SKM-1 (cell line): ENCODE data around the gene ZNF718.
A peak's percentile ranks its signal among the peaks of the same experiment; 100 is the strongest.
"Not testable (repeated sequence)": the region's sequence is repeated elsewhere in the genome, so short reads cannot be mapped to it uniquely, and the experiment has no call there.

Experiments used
- DNase-seq: peaks from one replicate; lab custom pipeline; 2025; ENCODE audit not compliant: unreplicated experiment; lab: John Stamatoyannopoulos, UW

The ZNF718 gene

GRCh38 chr4:124275-125081 lies at the start of gene ZNF718:
Gene ZNF718 (plus strand): TSS chr4:124501. CDS start chr4:124671, 170 bp downstream.
- peak; percentile 81 for DNase-seq

DNA sequence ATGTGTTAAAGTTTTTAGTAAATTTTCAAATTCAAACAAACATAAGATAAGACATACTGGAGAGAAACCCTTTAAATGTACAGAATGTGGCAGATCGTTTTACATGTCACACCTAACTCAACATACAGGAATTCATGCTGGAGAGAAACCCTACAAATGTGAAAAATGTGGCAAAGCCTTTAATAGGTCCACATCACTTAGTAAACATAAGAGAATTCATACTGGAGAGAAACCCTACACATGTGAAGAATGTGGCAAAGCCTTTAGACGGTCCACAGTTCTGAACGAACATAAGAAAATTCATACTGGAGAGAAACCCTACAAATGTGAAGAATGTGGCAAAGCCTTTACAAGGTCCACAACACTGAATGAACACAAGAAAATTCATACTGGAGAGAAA lies 38.4 kb upstream of the ZNF718 start:
- DNase-seq = no peak

GRCh38 chr4:86559-87324 lies 37.6 kb upstream of the ZNF718 start:
- not testable (repeated sequence) for DNase-seq

GRCh38 chr4:98386-98785 lies 25.9 kb upstream of the ZNF718 start:
- no peak for DNase-seq

DNA sequence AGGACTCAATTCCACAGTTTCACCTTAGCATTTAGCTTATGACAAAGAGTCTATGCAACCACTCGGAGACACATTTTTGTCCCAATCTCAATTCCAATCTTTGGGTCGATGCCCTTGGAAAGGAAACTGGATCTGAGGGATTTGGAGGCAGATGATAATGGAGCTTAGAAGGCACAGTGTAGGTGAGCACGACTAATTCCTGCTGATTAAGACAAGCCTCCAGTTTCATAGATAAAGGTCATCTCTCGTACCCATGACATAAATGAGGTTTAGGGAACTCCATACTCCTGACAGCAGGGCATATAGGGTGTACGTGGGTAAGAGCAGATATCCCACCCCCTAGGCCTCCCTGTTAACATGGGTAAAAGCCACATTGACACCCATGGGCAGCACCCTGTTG lies 24.4 kb upstream of the ZNF718 start:
- no peak for DNase-seq

DNA sequence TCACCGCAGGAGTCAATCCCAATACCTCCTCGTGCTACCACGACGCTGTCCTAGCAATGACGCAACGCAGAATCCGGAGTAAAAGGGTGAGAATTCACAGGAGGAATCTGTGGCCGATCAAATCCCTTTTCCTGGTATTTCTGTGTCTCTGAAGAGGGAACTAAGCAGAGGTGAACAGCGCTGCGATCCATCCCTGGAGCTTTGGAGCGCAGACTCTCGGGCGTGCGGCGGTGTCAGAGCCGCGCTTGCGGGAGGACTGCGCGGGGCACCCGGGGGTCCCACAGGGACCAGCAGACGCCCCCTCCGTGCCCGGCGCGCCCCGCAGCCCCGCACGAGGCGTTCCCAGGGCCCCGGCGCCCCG lies 17.2 kb upstream of the ZNF718 start:
- DNase-seq = no peak

DNA sequence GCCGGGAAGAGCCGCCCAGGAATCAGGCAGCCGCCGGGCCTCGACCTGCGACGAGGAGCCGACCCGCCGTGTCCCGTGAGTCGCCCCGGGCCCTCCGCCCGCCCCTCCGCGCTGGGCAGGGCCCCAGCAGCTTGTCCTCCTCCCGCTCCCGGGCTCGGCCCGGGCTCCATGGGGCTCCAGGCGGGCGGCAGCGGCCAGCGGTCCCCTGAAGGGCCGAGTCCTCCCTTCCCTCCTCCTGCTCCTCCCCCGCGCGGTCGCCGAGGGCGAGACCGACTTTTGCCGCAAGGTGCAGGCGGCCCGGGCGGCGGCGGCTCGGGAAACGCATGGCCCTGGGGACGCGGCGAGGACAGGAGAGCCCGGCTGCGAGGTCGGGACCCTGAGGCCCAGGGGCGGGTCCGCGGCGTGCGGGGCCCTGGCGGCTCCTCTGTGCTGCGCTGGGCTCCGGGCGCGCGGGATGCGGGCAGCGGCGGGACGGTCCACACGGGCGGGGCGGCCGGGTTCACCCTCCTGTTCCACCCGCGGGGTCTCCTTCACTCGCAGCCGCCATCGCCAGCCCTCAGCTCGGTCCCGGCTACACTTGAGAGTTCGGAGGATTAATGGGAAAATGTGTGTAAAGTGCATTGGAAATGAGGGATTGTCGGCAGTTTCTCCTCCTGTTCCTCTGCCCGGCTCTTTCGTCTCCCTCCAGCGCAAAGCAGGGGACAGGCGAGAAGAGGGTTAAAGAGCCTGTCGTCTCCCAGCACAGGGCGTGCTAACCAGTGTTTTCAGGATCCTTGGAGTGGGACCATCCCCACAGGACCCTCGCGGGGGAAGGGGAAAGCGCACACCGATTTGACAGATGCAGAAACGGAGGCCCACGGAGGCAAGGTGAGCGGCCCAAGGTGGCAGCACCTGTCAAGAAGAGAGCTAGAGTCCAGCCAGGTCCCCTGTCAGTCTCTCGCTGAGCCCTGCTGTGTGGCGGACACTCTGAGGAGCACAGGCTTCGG lies 16.6 kb upstream of the ZNF718 start:
- no peak for DNase-seq

GRCh38 chr4:112771-113170 lies 11.5 kb upstream of the ZNF718 start:
- DNase-seq = no peak

DNA sequence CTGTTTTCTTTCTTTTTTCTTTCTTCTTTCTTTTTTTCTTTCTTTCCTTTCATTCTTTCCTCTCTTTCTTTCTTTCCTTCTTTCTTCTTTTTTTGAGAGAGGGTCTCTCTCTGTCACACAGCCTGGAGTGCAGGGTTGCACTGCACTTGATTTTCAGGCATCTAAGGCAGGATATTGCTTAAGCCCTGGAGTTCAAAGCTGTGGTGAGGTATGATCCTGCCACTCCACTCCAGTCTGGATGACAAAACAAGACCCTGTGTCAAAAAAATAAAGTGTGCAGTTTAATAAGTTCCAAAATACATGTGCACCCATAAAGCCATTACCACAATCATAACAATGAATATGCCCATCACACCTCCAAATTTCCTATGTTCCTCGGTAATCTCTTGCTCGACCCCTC lies 10.6 kb upstream of the ZNF718 start:
- no peak for DNase-seq

DNA sequence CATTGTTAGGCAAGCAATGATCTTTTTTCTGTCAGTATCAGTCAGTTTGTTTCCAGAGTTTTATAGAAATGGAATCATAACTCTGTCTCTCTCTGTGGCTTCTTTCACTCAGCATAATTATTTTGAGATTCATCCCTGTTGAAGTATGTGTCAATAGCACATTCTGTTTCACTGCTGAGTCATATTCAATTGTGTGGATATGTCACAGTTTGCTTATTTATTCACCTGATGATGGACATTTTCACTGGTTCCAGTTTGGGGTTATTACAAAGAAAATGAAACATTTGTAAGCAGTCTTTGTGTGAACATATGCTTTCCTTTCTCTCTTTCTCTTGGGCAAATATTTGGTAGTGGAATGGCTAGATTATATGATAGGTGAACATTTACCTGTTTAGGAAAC lies 10.2 kb upstream of the ZNF718 start:
- no peak for DNase-seq

GRCh38 chr4:116499-116898 lies 7.8 kb upstream of the ZNF718 start:
- no peak for DNase-seq

DNA sequence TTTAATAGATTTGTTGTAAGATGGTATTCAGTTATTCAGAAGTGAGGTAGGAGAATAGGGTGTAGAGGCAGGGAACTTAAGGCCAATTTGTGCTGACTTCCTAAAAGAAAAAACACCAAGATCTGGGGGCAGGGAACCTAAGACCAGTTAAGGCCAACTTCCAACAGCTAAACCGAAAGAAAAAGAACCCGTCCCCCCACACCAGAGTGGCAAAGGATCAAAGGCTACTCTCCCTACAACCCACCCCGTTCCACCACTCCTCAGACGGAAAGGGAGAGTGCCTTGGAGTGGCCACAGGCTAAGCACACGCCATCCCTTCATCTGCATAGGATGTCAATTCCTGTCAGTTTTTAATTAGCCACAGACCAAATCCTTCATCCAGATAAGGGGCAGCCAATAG lies 3.7 kb upstream of the ZNF718 start:
- DNase-seq = no peak

- peak; percentile 76 for DNase-seq
These were observed 2.8 kb upstream of the ZNF718 start for GRCh38 chr4:121408-122084.

- DNase-seq = not testable (repeated sequence)
These were observed 403 bp upstream of the ZNF718 start for GRCh38 chr4:123922-124274.

GRCh38 chr4:125091-125771 lies 930 bp downstream of the ZNF718 start:
- no peak for DNase-seq

DNA sequence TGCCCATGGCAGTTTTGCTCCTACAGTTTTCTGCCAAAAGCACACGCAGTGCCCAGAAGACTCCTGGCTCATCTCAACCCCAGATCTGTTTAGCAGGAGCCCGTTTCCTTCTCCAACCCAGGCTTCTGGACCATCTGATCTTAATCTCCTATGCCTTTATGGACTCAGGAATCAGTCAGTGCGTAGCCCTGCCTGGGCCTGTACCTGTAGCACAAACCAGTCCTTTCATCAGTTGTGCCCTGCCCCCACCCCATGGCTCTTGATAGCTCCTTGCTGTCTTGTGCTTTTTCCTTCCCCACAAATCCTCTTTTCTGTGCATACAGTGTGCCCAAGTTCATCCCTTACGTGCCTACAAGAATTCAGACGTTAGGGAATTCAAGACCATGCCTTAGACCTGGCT lies 1.5 kb downstream of the ZNF718 start:
- no peak for DNase-seq

DNA sequence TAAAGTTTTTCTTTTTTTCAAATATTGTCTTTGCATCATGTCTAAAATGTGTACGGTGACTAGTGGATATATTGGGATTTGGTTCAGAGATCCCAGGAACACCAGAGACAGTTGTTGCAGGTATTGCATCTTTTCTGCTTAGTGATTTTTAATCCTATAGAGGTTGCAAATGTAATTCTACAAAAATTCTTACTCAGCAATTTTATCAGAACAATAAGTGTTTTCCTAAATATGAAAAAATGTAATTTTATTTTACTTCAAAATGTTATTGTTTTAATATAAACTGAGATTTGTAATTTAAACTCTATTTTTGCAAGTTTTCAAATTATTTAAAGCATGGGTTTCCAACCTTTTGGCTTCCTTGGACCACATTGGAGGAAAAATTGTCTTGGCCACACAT lies 8.2 kb downstream of the ZNF718 start:
- no peak for DNase-seq

- DNase-seq = no peak
These were observed 14.6 kb downstream of the ZNF718 start for GRCh38 chr4:138935-139334.

- no peak for DNase-seq
These were observed 15.4 kb downstream of the ZNF718 start for GRCh38 chr4:139691-140090.

DNA sequence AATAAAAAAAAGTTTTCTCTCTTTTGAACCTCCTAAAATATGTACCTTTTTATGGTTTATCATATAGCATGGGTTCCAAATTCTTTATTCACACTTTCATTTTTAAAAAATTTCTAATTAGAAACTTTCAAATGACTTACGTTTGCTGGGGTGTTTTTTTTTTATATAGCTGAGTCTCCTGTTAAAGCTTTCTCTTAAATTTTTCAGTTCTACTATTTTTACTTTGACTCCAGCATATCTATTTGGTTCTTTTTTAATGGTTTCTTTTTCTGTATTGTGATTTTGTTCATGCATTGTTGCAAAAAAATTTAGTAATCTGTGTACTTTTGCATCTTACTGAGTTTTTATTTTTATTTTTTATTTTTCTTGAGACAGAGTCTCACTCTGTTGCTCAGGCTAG lies 22.3 kb downstream of the ZNF718 start:
- no peak for DNase-seq
